K562 (cell line): ENCODE measurements around the gene CYSRT1. TPM values are rescaled to one million over a fixed set of nuclear protein-coding genes. Genes with fewer than 3 reads are reported as not detected.

ENCODE experiments used
- CTCF ChIP-seq, 3 experiments: IDR thresholded peaks in 2 of 3; conservative IDR thresholded peaks in 1 of 3; 2 replicates each; pipeline ENCODE4 v1.5.1; 2011 to 2012; ENCODE audit warnings: low read length in 3 of 3, mild to moderate bottlenecking in 3 of 3, control low read depth in 2 of 3, improper control_type of control experiment in 1 of 3, inconsistent platforms in 1 of 3, low read depth in 1 of 3, mixed read lengths in 1 of 3, moderate library complexity in 1 of 3; ENCODE audit not compliant: insufficient read depth in 2 of 3
- DIDO1 ChIP-seq: fragments of 450-650 bp; IDR thresholded peaks from 2 replicates; pipeline ENCODE4 v1.6.1; 2016; ENCODE audit warnings: low read depth, missing biosample characterization, missing genetic modification characterization
- DMBX1 ChIP-seq: fragments of 250-450 bp; sonication (Bioruptor Pico); IDR thresholded peaks from 2 replicates; pipeline ENCODE4 v1.8.0; 2022; ENCODE audit warnings: inconsistent platforms, mild to moderate bottlenecking, moderate library complexity, borderline replicate concordance
- ELK3 ChIP-seq: fragments of 450-650 bp; formaldehyde crosslinking; IDR thresholded peaks from 2 replicates; pipeline ENCODE4 v1.4.0; 2020; ENCODE audit warnings: mild to moderate bottlenecking
- FOXJ3 ChIP-seq: sonication (generic); formaldehyde crosslinking; IDR thresholded peaks from 2 replicates; pipeline ENCODE4 v1.4.0; 2020; ENCODE audit warnings: mild to moderate bottlenecking, missing genetic modification reagents
- FOXP1 ChIP-seq: sonication (generic); formaldehyde crosslinking; IDR thresholded peaks from 2 replicates; pipeline ENCODE4 v1.8.0; 2022; ENCODE audit warnings: mild to moderate bottlenecking, missing genetic modification reagents
- HNRNPH1 ChIP-seq: fragments of 200-400 bp; formaldehyde crosslinking; optimal IDR thresholded peaks from 2 replicates; pipeline ENCODE3; 2017; ENCODE audit warnings: low read depth, mild to moderate bottlenecking, low read length, moderate library complexity
- IRF1 ChIP-seq: sonication (generic); formaldehyde crosslinking; IDR thresholded peaks from 2 replicates; pipeline ENCODE4 v1.8.0; 2022; ENCODE audit warnings: missing genetic modification reagents, mild to moderate bottlenecking, borderline replicate concordance
- MEF2A ChIP-seq: IDR thresholded peaks from 2 replicates; pipeline ENCODE4 v1.6.1; 2011; ENCODE audit warnings: low read depth, mild to moderate bottlenecking, low read length, moderate library complexity; ENCODE audit not compliant: control insufficient read depth
- NKRF ChIP-seq: fragments of 450-650 bp; IDR thresholded peaks from 2 replicates; pipeline ENCODE4 v1.6.1; 2016; ENCODE audit warnings: borderline replicate concordance
- PRDM10 ChIP-seq: fragments of 450-650 bp; IDR thresholded peaks from 2 replicates; pipeline ENCODE4 v1.6.1; 2018; ENCODE audit not compliant: partially characterized antibody
- RBM17 ChIP-seq: fragments of 200-400 bp; formaldehyde crosslinking; IDR thresholded peaks from 2 replicates; pipeline ENCODE4 v1.6.1; 2017; ENCODE audit warnings: low read depth, mild to moderate bottlenecking, low read length, borderline replicate concordance
- SMAD1 ChIP-seq: fragments of 150-350 bp; IDR thresholded peaks from 2 replicates; pipeline ENCODE4 v1.6.1; 2014; ENCODE audit warnings: low read length, low read depth; ENCODE audit not compliant: partially characterized antibody
- TCF7L2 ChIP-seq: fragments of 150-350 bp; IDR thresholded peaks from 2 replicates; pipeline ENCODE4 v1.6.1; 2016; ENCODE audit warnings: low read depth, mild to moderate bottlenecking, low read length, moderate library complexity
- TRIM24 ChIP-seq, 2 experiments: fragments of 450-650 bp; IDR thresholded peaks; 2 replicates each; pipeline ENCODE4 v1.6.1; 2016
- ZKSCAN8 ChIP-seq: fragments of 200-800 bp; sonication (Bioruptor generic); IDR thresholded peaks from 2 replicates; pipeline ENCODE4 v1.6.1; 2016; ENCODE audit warnings: missing genetic modification characterization, missing compliant biosample characterization
- ZNF431 ChIP-seq: sonication (generic); formaldehyde crosslinking; IDR thresholded peaks from 2 replicates; pipeline ENCODE4 v1.8.0; 2022; ENCODE audit warnings: mild to moderate bottlenecking, missing genetic modification reagents
- ZNF551 ChIP-seq: fragments of 250-450 bp; sonication (Bioruptor Pico); IDR thresholded peaks from 2 replicates; pipeline ENCODE4 v1.5.0; 2021; ENCODE audit warnings: mild to moderate bottlenecking, moderate library complexity
- polyA plus RNA-seq, 8 experiments: library from polyadenylated mRNA; depleted of rRNA in 4 of 8; stranded (reverse) in 5 of 8; unstranded in 3 of 8; fragments of >200 nt; fragmentation: Nextera tagmentation in 2 of 8; fragmentation: Illumina TruSeq in 1 of 8; extraction: Ambion mirVana in 2 of 8; extraction: Trizol in 1 of 8; gene quantifications; 2 replicates each; pipeline versions ENCODE4 v1.2.1 to v1.2.3, GENCODE V29; 2011 to 2014; ENCODE audit warnings: inconsistent platforms in 1 of 8, missing spikeins in 1 of 8
- total RNA-seq, 7 experiments: library from RNA; depleted of rRNA in 6 of 7; stranded (reverse); fragments of >200 nt in 6 of 7; fragmentation: Illumina TruSeq in 2 of 7; extraction: Trizol in 2 of 7; gene quantifications; 2 replicates each; pipeline versions ENCODE4 v1.2.1 to v1.2.3, GENCODE V29; 2011 to 2021; ENCODE audit warnings: low replicate concordance in 1 of 7

CYSRT1 gene
- total and polyA plus RNA-seq, 9 of the 15 experiments (the other 6 are each of a cell fraction or from before 2014, with no cell fraction given) = 0.04 to 1.4 (median 0.42) TPM; not detected in 3

- TF ChIP-seq CTCF (IDR thresholded peaks at IDR 0.05 in 2 of 3, conservative IDR thresholded peaks at IDR 0.05 in 1 of 3; ENCODE audit: insufficient read depth in 2 of 3, low read depth in 1 of 3, low read length in 3 of 3) (peak; percentile 96 to 97 (median 96)), FOXJ3 (CRISPR knock-in tag) (no peak), ZNF551 (CRISPR knock-in tag) (no peak), MEF2A (no peak), DMBX1 (CRISPR knock-in tag) (no peak), SMAD1 (no peak), HNRNPH1 (no peak), ZNF431 (CRISPR knock-in tag) (no peak), NKRF (no peak), DIDO1 (tag) (no peak), TCF7L2 (no peak), TRIM24 (IDR thresholded peaks at IDR 0.05) (no peak), RBM17 (no peak), PRDM10 (peak; percentile 41), ZKSCAN8 (CRISPR knock-in tag) (no peak), ELK3 (CRISPR knock-in tag) (no peak), IRF1 (no peak), FOXP1 (0 out of 2 replicates have a peak, but pooled peaks have one; percentile 42)
These were observed 2.3 kb downstream of the CYSRT1 start, which contains the start of gene RNF224 (continued) for GRCh38 chr9:137227054-137227852.
